GM21528 (cell line): ENCODE results near the gene MED12L.
A peak's percentile ranks its signal among the peaks of the same experiment; 100 is the strongest.

Experiments
- ATAC-seq: cut with Tn5 transposase; IDR thresholded peaks from one replicate; pipeline ENCODE4 v1.9.1; 2021; ENCODE audit warnings: mild to moderate bottlenecking, moderate library complexity; ENCODE audit not compliant: unreplicated experiment, low FRiP score

Gene MED12L

DNA sequence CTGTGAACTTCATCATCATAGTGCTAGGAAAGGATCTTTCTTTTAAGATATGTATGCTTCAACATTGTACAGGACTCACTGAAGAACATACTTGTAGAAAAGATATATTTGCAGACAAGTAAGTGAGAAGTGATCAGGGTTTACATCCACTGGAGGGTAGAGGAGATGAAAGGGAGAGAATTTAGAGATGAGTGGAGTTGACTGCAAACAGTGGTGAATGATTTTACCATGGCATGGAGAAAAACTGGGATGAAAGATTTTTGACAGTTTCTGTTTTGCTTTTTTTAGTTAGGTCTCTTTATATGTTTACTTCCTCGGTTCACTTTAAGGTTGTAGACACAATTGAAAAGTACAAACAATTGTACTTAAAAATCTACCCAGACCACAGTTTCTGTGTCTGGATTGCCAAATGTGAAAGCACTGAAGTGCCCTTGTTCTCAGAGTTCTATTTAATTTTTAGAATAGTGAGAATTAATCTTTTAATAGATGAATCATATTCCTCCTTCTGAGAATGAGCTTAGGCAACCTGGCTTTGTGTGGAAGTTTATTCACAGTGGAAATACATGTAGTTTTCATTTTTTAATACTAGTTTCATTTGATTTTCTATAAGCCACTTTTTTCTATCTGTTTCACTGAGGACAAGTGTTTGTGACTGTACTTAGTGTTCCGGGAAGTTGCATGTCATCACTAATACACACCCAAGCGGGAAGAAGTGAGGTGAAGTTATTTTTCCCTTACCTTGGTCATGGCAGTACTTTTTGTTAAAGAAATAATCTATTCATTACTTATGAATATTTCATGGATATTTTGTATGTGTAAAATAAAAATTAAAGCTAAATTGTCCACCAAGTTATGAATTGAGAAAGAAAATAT lies 119.3 kb downstream of the MED12L start:
- no peak for ATAC-seq

- ATAC-seq: no peak
Measured at GRCh38 chr3:151205482-151205881, 120.0 kb downstream of the MED12L start.

DNA sequence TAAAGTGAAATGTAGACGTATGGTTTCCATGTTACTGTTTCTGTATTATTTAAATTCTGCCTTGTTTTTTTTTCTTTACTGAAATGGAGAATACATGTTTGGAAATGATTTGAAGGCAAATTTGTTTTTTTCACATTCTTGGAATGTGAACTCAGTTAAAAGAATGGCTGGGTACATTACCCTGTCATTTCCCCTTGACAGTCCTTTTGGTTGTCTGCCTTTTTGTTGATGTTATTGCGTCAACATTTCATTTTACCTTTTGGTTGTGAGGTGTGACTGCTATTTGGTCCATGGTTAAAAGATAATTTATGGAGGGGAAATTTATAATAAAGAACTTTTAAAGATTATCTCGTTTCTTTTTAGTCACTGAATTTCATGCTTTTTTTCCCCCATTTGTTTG lies 120.7 kb downstream of the MED12L start:
- ATAC-seq: no peak

- ATAC-seq: no peak
Measured at GRCh38 chr3:151209654-151210053, 124.2 kb downstream of the MED12L start.

DNA sequence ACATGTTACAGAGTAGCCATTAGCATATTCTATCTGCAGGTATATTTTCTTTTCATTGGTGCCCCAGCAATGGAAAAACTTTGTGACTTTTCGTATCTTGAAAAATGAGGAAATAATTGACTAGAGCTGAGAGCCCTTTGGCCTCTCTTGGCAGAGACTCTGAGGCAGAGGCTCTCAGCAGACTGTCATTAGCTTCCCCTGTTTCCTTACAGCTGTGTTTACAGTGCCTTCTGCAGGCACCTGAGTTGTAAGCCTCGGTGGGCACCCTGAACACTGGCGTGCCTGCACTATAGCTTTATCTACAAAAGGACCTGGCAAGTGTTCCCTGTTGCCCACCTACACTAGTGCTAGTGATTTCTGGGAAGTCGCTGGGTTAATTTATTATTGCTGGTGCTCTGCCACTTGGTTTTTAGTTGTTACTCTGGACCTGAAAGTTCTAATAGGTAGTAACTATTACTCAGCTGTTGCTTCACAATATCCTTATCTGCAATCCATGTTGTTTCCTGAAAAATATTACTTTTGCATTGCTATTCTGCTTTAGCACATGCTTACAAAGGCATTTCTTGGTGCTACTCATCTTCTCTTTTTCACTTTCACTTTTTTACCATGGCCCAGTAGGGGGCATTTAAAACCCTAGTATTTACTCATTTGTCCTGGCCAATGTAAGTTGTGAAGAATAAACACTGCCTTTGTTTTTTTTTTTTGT lies 125.4 kb downstream of the MED12L start:
- no peak for ATAC-seq

DNA sequence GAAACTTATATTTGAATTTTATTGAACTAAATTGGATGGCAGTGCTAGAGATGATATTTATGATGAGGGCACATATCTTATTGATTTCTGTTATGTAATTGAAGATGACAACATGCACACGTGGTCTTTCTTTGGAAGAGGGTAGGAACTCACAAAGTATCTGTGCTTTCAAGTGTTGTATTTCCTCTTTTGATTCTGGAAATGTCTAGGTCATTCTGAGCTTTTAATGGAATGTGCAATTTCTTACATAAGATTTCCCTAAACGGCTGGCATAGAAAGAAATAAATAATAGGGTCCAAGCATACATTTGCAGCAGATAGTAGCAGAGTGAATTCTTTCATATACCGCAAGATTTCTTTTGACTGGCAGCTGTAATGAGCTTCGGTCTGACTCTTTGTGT lies 127.7 kb downstream of the MED12L start:
- no peak for ATAC-seq

GRCh38 chr3:151213881-151214280 lies 128.4 kb downstream of the MED12L start:
- no peak for ATAC-seq

DNA sequence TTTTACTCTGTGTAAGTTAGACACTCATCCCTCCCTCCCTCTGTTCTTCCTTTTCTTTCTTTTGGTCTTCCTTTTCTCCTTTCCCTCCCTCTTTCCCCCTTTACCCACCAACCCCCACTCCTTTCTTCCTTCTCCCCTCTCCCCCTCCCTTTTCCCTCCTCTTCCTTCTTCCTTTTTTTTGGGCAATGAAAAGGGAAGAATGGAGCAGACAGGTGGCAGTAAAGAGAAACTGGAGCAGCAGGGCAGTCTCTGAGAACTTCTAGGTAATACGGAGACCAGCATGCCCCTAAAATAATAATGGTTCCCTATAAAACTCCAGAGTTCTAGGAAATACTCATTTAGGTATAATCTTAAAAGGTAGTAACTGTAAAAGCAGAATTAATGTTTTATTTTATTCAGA lies 129.0 kb downstream of the MED12L start:
- no peak for ATAC-seq

DNA sequence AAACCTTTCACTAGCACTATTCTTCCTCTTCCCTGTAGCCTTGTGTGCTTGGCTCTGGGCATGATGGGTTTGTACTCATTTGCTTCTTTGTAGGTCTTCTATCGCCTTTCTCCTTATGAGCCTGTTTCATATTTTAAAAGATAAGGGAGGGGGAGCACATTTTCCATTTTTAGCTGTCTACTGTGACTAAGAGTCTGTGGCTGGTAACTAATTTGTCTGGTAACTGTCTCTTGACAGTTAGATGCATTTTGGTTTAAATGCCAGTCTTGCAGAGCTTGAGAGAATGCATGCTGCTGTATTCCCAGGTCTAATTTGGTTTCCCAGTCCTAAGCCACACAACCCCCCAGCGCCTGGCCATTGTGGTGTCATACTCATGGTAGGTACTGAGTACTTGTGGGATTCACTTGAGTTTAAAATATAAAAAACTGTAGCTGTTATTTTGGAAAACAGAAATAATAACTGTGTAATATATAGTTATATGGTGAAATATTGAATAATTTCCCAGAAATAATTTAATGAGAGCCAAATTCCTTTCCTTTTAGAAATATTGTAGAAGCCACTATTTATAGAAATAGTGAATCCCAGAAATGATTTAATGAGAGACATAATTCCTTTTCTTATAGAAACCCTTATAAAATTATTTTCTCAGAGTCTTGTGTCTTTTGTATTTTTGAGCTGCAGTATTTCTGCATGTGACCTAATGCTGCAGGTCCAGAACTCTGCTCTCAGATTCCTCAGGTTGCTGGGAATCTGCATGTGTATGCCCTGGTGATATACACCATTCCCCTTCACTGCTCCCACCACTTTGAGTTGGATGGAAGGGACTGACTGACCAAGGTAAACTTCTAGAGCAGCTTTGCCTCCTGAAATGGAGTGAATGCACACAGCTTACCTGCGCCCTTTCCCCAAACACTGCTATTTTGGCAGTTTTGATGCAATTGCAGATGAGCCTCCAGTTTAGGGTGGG lies 131.5 kb downstream of the MED12L start:
- ATAC-seq: no peak

DNA sequence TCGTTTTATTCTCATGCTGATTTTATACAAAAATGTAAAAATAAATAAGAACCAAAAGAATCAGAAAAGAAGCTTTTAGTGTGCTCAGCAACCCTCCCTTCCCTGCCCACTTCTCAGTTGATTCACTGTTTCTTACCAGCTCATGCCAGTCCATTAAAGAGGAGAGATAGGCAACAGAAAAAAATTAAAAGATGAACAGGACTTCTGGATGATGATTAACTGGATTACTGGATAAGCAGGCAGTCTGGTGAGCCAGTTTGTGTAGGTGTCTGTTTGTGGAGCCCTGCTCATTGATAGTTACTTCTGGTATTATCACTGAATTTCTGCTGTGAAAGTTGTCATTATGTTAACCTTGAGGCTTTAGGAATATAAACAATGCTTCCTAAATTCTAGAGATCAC lies 132.7 kb downstream of the MED12L start:
- no peak for ATAC-seq

DNA sequence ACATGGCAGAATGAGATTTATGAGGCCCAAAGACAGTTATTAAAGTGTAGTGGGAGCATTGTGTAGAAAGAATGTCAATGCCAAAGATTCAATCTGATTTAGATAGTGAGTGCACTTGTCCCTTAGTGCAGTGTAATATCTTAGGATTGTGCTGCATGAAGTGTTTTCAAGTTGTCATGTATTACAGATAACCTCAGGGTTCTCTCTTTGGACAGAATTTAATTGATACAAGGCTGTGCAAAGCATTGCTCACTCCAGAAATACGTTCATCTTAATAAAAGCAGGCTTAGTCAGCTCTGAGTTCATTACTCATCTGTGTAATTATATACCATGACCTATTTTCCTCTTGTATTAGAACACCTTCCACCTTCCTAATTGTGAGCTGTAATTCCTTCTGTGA lies 133.6 kb downstream of the MED12L start:
- ATAC-seq: no peak

- ATAC-seq: no peak
Measured at GRCh38 chr3:151224268-151224866, 138.9 kb downstream of the MED12L start.

DNA sequence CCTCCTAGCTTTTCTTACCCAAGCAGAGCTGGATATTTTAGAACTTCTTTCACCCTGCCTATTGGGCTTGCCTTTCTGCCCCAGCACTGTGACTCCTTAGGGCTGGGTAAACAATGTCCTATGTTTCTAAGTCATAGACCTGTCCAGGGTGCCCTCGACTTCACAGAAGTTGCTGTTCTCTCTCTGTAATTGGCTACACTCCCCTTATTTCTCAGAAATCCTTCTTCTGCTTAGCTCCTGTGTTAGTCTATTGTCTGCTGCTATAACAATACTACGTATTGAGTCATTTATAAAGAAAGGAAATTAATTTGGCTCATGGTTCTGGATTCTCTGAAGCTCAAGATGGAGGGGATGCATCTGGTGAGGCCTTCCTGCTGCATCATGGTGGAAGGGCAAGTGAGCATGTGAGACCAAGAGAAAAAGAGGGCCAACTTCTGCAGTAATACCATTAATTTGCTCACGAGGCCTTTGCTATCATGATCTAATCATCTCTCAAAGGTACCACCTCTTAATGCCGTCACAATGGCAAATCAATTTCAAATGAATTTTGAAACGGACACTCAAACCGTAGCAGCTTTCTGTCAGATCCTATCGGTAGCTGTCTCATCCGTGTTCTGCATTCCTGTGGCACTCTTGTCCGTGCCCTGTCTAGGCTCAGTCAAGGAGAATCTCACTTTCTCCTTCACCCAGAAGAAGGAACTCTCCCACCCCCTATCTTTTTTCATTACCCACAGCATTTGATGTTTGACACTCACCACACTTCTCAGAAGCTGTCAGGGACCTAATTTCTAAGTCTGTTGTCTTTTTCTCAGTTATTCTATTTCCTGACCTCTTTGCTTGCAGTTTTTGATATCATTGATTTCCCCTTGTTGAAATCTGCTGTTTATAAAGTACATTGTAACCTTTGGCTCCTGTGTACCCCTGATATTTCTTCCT lies 139.8 kb downstream of the MED12L start:
- ATAC-seq: no peak

DNA sequence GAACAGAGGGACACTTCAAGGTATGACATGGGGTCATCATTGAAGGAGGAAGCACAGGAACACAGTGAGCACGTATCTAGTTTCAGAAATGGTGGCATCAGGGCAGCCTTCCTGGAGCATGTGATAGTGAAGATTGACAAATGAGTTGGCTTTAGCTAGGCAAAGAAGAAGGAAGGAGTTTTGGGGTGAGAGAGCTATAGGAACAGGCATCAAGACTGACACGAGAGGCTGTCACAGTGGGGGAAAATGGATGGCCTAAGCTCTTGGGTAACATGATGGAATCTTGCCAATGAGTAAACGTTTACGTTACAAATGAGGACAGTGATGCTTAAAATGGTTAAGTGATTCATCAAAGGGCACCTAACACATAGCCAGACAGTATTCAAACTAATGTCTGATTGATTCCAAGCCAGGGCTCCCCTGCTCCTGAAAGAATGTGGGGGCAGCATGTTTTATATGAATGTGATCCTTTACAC lies 140.7 kb downstream of the MED12L start:
- no peak for ATAC-seq

DNA sequence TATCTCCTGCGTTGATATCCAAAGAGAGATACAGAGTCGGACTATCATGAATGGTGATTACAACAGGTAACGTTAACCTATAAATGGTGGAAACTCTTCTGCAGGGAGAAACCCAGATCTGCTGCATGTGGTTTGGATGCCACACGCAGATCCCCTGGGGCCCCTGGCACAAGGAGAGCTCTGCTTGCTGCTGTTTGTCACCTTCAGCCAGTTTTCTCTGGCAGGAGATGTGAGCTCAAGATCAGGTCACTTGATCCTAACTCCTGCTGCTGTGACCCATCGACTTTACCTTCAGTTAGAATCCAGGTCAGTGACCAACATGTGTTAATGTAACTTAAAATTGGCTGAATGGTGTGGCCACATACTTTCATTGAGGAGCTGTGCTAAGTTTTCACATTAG lies 141.4 kb downstream of the MED12L start:
- ATAC-seq: no peak

DNA sequence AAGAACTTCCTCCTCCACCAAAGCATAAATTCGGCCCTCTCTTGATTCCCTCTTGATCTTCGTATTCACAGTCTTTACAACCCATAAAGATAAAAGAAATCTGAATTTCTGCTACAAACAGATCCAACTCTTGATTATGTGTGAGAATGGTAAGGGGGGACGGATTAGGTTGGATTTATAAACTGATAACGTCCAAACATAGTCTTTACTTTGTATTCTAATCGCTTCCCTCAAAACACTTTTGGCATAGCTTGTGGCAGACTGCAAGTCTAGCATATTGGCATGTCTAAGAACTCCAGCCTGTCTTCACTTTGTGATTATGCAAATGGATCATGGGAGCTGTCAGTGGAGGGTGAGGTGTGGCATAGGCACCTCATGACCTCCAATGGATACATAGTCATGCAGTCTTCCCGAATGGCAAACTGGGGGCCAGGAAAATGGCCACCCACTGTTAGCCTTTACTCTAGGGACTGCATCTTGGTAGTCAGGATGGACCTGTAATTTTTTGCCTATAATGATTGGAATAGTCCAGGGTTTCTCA lies 141.9 kb downstream of the MED12L start:
- peak; percentile 49 for ATAC-seq

GRCh38 chr3:151227807-151228665 lies 142.6 kb downstream of the MED12L start:
- ATAC-seq: peak; percentile 90

GRCh38 chr3:151228666-151229040 lies 143.2 kb downstream of the MED12L start:
- no peak for ATAC-seq
